NCI-H2171 treated with DMSO at 0.1 percent for 48 hours (cell line): ENCODE results near the gene CALN1.

Experiments used
- DNase-seq: peaks from one replicate; lab custom pipeline; 2025; lab: John Stamatoyannopoulos, UW

Gene CALN1

GRCh38 chr7:72183835-72184234 lies 228.3 kb downstream of the CALN1 start:
- DNase-seq, result no peak

GRCh38 chr7:72182036-72182435 lies 230.1 kb downstream of the CALN1 start:
- no peak for DNase-seq

GRCh38 chr7:72176875-72177274 lies 235.3 kb downstream of the CALN1 start:
- no peak for DNase-seq

GRCh38 chr7:72170475-72170874 lies 241.7 kb downstream of the CALN1 start:
- DNase-seq, result no peak

- DNase-seq, result no peak
Observed at GRCh38 chr7:72163271-72163670, 248.9 kb downstream of the CALN1 start.

- DNase-seq, result no peak
Observed at GRCh38 chr7:72161534-72161933, 250.6 kb downstream of the CALN1 start.

GRCh38 chr7:72159911-72160310 lies 252.2 kb downstream of the CALN1 start:
- DNase-seq, result peak; percentile 98

- DNase-seq, result no peak
Observed at GRCh38 chr7:72156671-72157070, 255.5 kb downstream of the CALN1 start.

- no peak for DNase-seq
Observed at GRCh38 chr7:72153132-72153512, 259.0 kb downstream of the CALN1 start.

GRCh38 chr7:72152161-72153131 lies 259.7 kb downstream of the CALN1 start:
- peak; percentile 52 for DNase-seq

- DNase-seq, result no peak
Observed at GRCh38 chr7:72140566-72140965, 271.6 kb downstream of the CALN1 start.

- DNase-seq, result no peak
Observed at GRCh38 chr7:72127136-72127535, 285.0 kb downstream of the CALN1 start.

- no peak for DNase-seq
Observed at GRCh38 chr7:72123913-72124312, 288.2 kb downstream of the CALN1 start.

- no peak for DNase-seq
Observed at GRCh38 chr7:72118366-72118765, 293.8 kb downstream of the CALN1 start.

- no peak for DNase-seq
Observed at GRCh38 chr7:72114129-72114528, 298.0 kb downstream of the CALN1 start.

- no peak for DNase-seq
Observed at GRCh38 chr7:72112992-72113391, 299.1 kb downstream of the CALN1 start.

GRCh38 chr7:72112530-72112929 lies 299.6 kb downstream of the CALN1 start:
- peak; percentile 13 for DNase-seq

- DNase-seq, result no peak
Observed at GRCh38 chr7:72111086-72111485, 301.1 kb downstream of the CALN1 start.

- DNase-seq, result no peak
Observed at GRCh38 chr7:72109566-72109965, 302.6 kb downstream of the CALN1 start.

- DNase-seq, result no peak
Observed at GRCh38 chr7:72106405-72106804, 305.7 kb downstream of the CALN1 start.

GRCh38 chr7:72101444-72101843 lies 310.7 kb downstream of the CALN1 start:
- DNase-seq, result no peak

- DNase-seq, result peak; percentile 42
Observed at GRCh38 chr7:72099784-72100183, 312.4 kb downstream of the CALN1 start.

GRCh38 chr7:72098807-72099580 lies 313.1 kb downstream of the CALN1 start:
- peak; percentile 71 for DNase-seq
